Lower leg skin (tissue), 3 donors: ENCODE results near the gene PLXNA2.

ENCODE experiments used
- CTCF ChIP-seq, 3 donors: fragments of 450-650 bp; IDR thresholded peaks; one replicate each; pipeline ENCODE4 v1.5.1; 2016; ENCODE audit warnings: antibody characterized with exemption in 3 of 3, mild to moderate bottlenecking in 3 of 3, moderate library complexity in 2 of 3
- POLR2A ChIP-seq, 2 donors: fragments of 450-650 bp; IDR thresholded peaks; one replicate each; pipeline ENCODE4 v1.6.1; 2016 to 2017; ENCODE audit warnings: antibody characterized with exemption in 2 of 2, mild to moderate bottlenecking in 1 of 2, moderate library complexity in 1 of 2

DNA sequence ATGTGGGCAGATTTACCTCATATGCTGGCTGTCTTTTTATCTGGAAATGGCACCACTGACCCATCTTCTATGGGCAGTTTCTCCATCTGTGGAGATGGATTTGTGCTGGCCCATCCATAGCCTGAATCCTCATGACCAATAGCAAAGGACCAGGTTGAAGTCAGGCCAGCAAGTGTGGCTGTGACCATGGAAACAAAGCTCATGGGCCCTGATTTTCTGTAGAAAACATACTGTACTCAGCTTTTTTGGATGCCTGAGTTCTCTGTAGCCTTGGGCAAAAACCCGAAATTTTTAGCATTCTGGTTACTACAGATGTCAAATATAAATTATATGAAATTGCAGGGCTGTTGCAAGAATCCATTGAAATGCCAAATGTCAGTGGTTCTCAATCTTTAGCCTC, 155.0 kb downstream of the PLXNA2 start:
- no peak for TF ChIP-seq POLR2A (IDR thresholded peaks at IDR 0.05)
- TF ChIP-seq CTCF (IDR thresholded peaks at IDR 0.05): no peak
